Adipose tissue (tissue), 3 donors: ENCODE data around the gene TMEM30B. TPM values are rescaled to one million over a fixed set of nuclear protein-coding genes. Genes with fewer than 3 reads are reported as not detected.
"Not testable (repeated sequence)": the region's sequence is repeated elsewhere in the genome, so short reads cannot be mapped to it uniquely, and the experiment has no call there.

Experiments used
- H3K27ac ChIP-seq: one replicate; pipeline ENCODE4 v1.5.1; 2013; ENCODE audit warnings: low read depth, low read length
- WGBS, 3 donors: extraction: QIAGEN DNeasy Blood & Tissue Kit; methylation state at CpG; one replicate each; pipeline ENCODE4 v1.1.7; 2013; 5-methylcytosine and 5-hydroxymethylcytosine counted together
- polyA plus RNA-seq, 3 donors: library from polyadenylated mRNA; stranded (reverse); fragments of 200-250 nt; gene quantifications; one replicate each; pipeline ENCODE4 v1.2.3, GENCODE V29; 2013
- donor health status: healthy with polysubstance abuse.
- donor health status: Bipolar disorder and iron deficiency.
- donor health status: healthy.

The TMEM30B gene
- 10 to 100 TPM in 1 of 3 donors, 1 to 10 TPM in 2; 1.6 to 14.5 (median 3.1) TPM for polyA plus RNA-seq

- H3K27ac ChIP-seq: no peak within 1 kb of the TSS
- WGBS, 3 donors: 6 to 22% (median 18%) methylated on average over 41 to 43 of the region's 43 CpGs
These were observed at the start of gene TMEM30B for GRCh38 chr14:61281186-61281947. TMEM30B (minus strand) TSS chr14:61281338; CDS start chr14:61281147, 191 bp downstream.

- 69 to 81% (median 79%) methylated on average over 1 of the region's 1 CpG for WGBS, 3 donors
- H3K27ac ChIP-seq: no peak overlapping the region
These were observed 49.4 kb upstream of the TMEM30B start for GRCh38 chr14:61330511-61330910.

GRCh38 chr14:61329478-61330051 lies 48.4 kb upstream of the TMEM30B start:
- WGBS, 3 donors: 79 to 90% (median 84%) methylated on average over 8 of the region's 8 CpGs

GRCh38 chr14:61328626-61329262 lies 47.6 kb upstream of the TMEM30B start:
- 93 to 94% (median 94%) methylated on average over 4 of the region's 4 CpGs for WGBS, 3 donors
- no peak overlapping the region for H3K27ac ChIP-seq

More at GRCh38 chr14:61329478-61330051, 48.4 kb upstream of the TMEM30B start:
- no peak overlapping the region for H3K27ac ChIP-seq

GRCh38 chr14:61326847-61327246 lies 45.7 kb upstream of the TMEM30B start:
- WGBS, 3 donors: 13 to 25% (median 18%) methylated on average over 4 of the region's 4 CpGs
- H3K27ac ChIP-seq: no peak overlapping the region

GRCh38 chr14:61326146-61326545 lies 45.0 kb upstream of the TMEM30B start:
- 89 to 94% (median 94%) methylated on average over 1 of the region's 1 CpG for WGBS, 3 donors

GRCh38 chr14:61325166-61325565 lies 44.0 kb upstream of the TMEM30B start:
- H3K27ac ChIP-seq: no peak overlapping the region
- 84 to 94% (median 89%) methylated on average over 1 of the region's 1 CpG for WGBS, 3 donors

More at GRCh38 chr14:61326146-61326545, 45.0 kb upstream of the TMEM30B start:
- no peak overlapping the region for H3K27ac ChIP-seq

- no peak overlapping the region for H3K27ac ChIP-seq
- WGBS, 3 donors: 68 to 76% (median 71%) methylated on average over 6 of the region's 6 CpGs
These were observed 42.8 kb upstream of the TMEM30B start for GRCh38 chr14:61323970-61324369.

GRCh38 chr14:61322799-61323290 lies 41.7 kb upstream of the TMEM30B start:
- WGBS, 3 donors: 4 to 13% (median 11%) methylated on average over 13 of the region's 13 CpGs
- no peak overlapping the region for H3K27ac ChIP-seq

- 1 to 2% (median 1%) methylated on average over 51 to 63 of the region's 63 CpGs for WGBS, 3 donors
These were observed 41.1 kb upstream of the TMEM30B start for GRCh38 chr14:61322011-61322798.

GRCh38 chr14:61321385-61322010 lies 40.4 kb upstream of the TMEM30B start, which contains the start of gene PRKCH:
PRKCH (plus strand) TSS chr14:61321579; CDS start chr14:61322102, 523 bp downstream.
- WGBS, 3 donors: 0 to 1% (median 1%) methylated on average over 41 to 66 of the region's 66 CpGs
- H3K27ac ChIP-seq: no peak within 1 kb of the TSS

More at GRCh38 chr14:61322011-61322798, 41.1 kb upstream of the TMEM30B start:
- H3K27ac ChIP-seq: no peak overlapping the region

GRCh38 chr14:61320806-61321384 lies 39.8 kb upstream of the TMEM30B start:
- H3K27ac ChIP-seq: no peak overlapping the region
- WGBS, 3 donors: 27 to 34% (median 28%) methylated on average over 23 to 29 of the region's 29 CpGs

GRCh38 chr14:61320170-61320569 lies 39.0 kb upstream of the TMEM30B start:
- 90 to 94% (median 91%) methylated on average over 16 of the region's 16 CpGs for WGBS, 3 donors
- not testable (repeated sequence) for H3K27ac ChIP-seq

- no peak overlapping the region for H3K27ac ChIP-seq
- WGBS, 3 donors: 81 to 87% (median 86%) methylated on average over 6 of the region's 6 CpGs
These were observed 38.6 kb upstream of the TMEM30B start for GRCh38 chr14:61319706-61320105.

GRCh38 chr14:61319086-61319485 lies 37.9 kb upstream of the TMEM30B start:
- WGBS, 3 donors: 86 to 89% (median 89%) methylated on average over 3 of the region's 3 CpGs
- no peak overlapping the region for H3K27ac ChIP-seq

- no peak overlapping the region for H3K27ac ChIP-seq
- WGBS, 3 donors: 83 to 84% (median 84%) methylated on average over 4 of the region's 4 CpGs
These were observed 34.2 kb upstream of the TMEM30B start for GRCh38 chr14:61315313-61315712.

- not testable (repeated sequence) for H3K27ac ChIP-seq
- WGBS, 3 donors: 82 to 96% (median 89%) methylated on average over 4 of the region's 4 CpGs
These were observed 27.6 kb upstream of the TMEM30B start for GRCh38 chr14:61308701-61309100.
